ENCODE measurements around the gene BBOF1. TPM values are rescaled to one million over a fixed set of nuclear protein-coding genes. Genes with fewer than 3 reads are reported as not detected.

The BBOF1 gene
- total RNA-seq, 1 experiment from 2014 or later = 4.0 TPM

- H3K27me3 ChIP-seq (ENCODE audit: insufficient read depth, low read length) = no peaks in the 10 kb centered on the region
- DNase-seq (ENCODE audit: low read depth, low spot score) = no peak
- H4K20me1 ChIP-seq (ENCODE audit: insufficient read depth) = no peaks in the 10 kb centered on the region
- no TSS peak for BruUV-seq (replicated peaks)
- H3K4me3 ChIP-seq (replicated peaks in 1 of 2; ENCODE audit: low read depth in 1 of 2, low read length in 2 of 2) = no peak overlapping the region
- H3K36me3 ChIP-seq (ENCODE audit: control insufficient read depth in 1 of 2, insufficient read depth in 2 of 2, low read length in 2 of 2) = peaks cover 0 to 5% of the 10 kb centered on the region in 2 experiments; a peak in 1 of 4 replicates
- no peaks in the 10 kb centered on the region for H3K9me3 ChIP-seq (ENCODE audit: control insufficient read depth in 1 of 2, insufficient read depth in 1 of 2, low read depth in 1 of 2, low read length in 2 of 2)
- ATAC-seq = no peak
- H3K4me2 ChIP-seq (ENCODE audit: low read length) = no peak overlapping the region
- H3K9me2 ChIP-seq (ENCODE audit: insufficient read depth) = no peaks in the 10 kb centered on the region
- ChIA-PET POLR2A (no interaction called here), RAD21 (ENCODE audit: low non-redundant PET in 1 of 2, low total read pairs in 2 of 2, uncharacterized antibody in 2 of 2, unreplicated experiment in 2 of 2) (no interaction called here), CTCF (no interaction called here)
- TF ChIP-seq SP1 (IDR thresholded peaks at IDR 0.05; ENCODE audit: low read depth) = no peak
- TF ChIP-seq MAX (IDR thresholded peaks at IDR 0.05) = no peak
- TF ChIP-seq, protein P1, sequence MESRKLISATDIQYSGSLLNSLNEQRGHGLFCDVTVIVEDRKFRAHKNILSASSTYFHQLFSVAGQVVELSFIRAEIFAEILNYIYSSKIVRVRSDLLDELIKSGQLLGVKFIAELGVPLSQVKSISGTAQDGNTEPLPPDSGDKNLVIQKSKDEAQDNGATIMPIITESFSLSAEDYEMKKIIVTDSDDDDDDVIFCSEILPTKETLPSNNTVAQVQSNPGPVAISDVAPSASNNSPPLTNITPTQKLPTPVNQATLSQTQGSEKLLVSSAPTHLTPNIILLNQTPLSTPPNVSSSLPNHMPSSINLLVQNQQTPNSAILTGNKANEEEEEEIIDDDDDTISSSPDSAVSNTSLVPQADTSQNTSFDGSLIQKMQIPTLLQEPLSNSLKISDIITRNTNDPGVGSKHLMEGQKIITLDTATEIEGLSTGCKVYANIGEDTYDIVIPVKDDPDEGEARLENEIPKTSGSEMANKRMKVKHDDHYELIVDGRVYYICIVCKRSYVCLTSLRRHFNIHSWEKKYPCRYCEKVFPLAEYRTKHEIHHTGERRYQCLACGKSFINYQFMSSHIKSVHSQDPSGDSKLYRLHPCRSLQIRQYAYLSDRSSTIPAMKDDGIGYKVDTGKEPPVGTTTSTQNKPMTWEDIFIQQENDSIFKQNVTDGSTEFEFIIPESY (IDR thresholded peaks at IDR 0.05; ENCODE audit: extremely low read depth, insufficient replicate concordance, low read length) = no peak
- TF ChIP-seq POLR2A (IDR thresholded peaks at IDR 0.05; ENCODE audit: borderline replicate concordance, extremely low read depth, insufficient read depth, insufficient read length) = no peak
- TF ChIP-seq EZH2 (IDR thresholded peaks at IDR 0.05) = no peak
- TF ChIP-seq, protein P2, sequence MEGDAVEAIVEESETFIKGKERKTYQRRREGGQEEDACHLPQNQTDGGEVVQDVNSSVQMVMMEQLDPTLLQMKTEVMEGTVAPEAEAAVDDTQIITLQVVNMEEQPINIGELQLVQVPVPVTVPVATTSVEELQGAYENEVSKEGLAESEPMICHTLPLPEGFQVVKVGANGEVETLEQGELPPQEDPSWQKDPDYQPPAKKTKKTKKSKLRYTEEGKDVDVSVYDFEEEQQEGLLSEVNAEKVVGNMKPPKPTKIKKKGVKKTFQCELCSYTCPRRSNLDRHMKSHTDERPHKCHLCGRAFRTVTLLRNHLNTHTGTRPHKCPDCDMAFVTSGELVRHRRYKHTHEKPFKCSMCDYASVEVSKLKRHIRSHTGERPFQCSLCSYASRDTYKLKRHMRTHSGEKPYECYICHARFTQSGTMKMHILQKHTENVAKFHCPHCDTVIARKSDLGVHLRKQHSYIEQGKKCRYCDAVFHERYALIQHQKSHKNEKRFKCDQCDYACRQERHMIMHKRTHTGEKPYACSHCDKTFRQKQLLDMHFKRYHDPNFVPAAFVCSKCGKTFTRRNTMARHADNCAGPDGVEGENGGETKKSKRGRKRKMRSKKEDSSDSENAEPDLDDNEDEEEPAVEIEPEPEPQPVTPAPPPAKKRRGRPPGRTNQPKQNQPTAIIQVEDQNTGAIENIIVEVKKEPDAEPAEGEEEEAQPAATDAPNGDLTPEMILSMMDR (IDR thresholded peaks at IDR 0.05 in 2 of 3, conservative IDR thresholded peaks at IDR 0.05 in 1 of 3; ENCODE audit: borderline replicate concordance in 1 of 3, insufficient read depth in 1 of 3, low read depth in 2 of 3, low read length in 2 of 3) = no peak
- TF ChIP-seq CBX3 (IDR thresholded peaks at IDR 0.05; ENCODE audit: low read depth) = no peak
- no peak for TF ChIP-seq FOSL1 (IDR thresholded peaks at IDR 0.05; ENCODE audit: low read depth)
- TF ChIP-seq JUND (IDR thresholded peaks at IDR 0.05) = no peak
- no peak for TF ChIP-seq TCF7L2 (IDR thresholded peaks at IDR 0.05; ENCODE audit: borderline replicate concordance, extremely low read depth, insufficient read depth, insufficient read length)
- TF ChIP-seq ZFX (IDR thresholded peaks at IDR 0.05) = no peak
- H3K79me2 ChIP-seq (ENCODE audit: insufficient read depth, low read length) = no peaks in the 10 kb centered on the region
- intact Hi-C loops (cut with micrococcal nuclease) = no loop called here
- H3K27ac ChIP-seq (ENCODE audit: low read depth, low read length) = no peak overlapping the region
- H3K4me1 ChIP-seq (ENCODE audit: control insufficient read depth in 1 of 2, insufficient read depth in 2 of 2, low read length in 2 of 2) = no peaks in the 10 kb centered on the region
- no peak overlapping the region for H3K9ac ChIP-seq (ENCODE audit: low read length)
- H2AFZ ChIP-seq (ENCODE audit: low read depth, low read length, poor library complexity, severe bottlenecking) = no peak overlapping the region
Measured at GRCh38 chr14:73976125-73976524, 43.0 kb upstream of the BBOF1 start.
